HEK293 (cell line): ENCODE measurements around the gene SPINDOC.

Experiments used
- CTCF ChIA-PET: fragments of 350-600 bp; formaldehyde crosslinking; extraction: SDS; loops from one replicate; lab custom pipeline; 2021; ENCODE audit warnings: antibody characterized with exemption; lab: Yijun Ruan, JAX
- POLR2A ChIA-PET: fragments of 300-600 bp; formaldehyde crosslinking; extraction: SDS; loops from one replicate; lab custom pipeline; 2020; ENCODE audit warnings: antibody characterized with exemption, inconsistent platforms; lab: Yijun Ruan, JAX
- H3K27ac ChIP-seq: fragments of 200-500 bp; sonication (Bioruptor generic); 2 replicates; pipeline ENCODE4 v1.5.1; 2014; ENCODE audit warnings: low read depth, low read length, control low read depth, inconsistent platforms; ENCODE audit errors: extremely low read depth
- H3K36me3 ChIP-seq, 2 experiments: fragments of 200-500 bp in 1 of 2; sonication (Bioruptor generic) in 1 of 2; 1 replicate in 1 of 2; 2 replicates in 1 of 2; pipeline ENCODE4 v1.5.1; 2014 to 2017; ENCODE audit warnings: inconsistent platforms in 2 of 2, low read length in 2 of 2; ENCODE audit not compliant: control insufficient read depth in 2 of 2, insufficient read depth in 1 of 2
- H3K4me1 ChIP-seq: fragments of 200-500 bp; sonication (Bioruptor generic); 2 replicates; pipeline ENCODE4 v1.5.1; 2014; ENCODE audit warnings: mild to moderate bottlenecking, low read length, inconsistent platforms; ENCODE audit not compliant: control insufficient read depth, insufficient read depth
- H3K4me3 ChIP-seq: 2 replicates; pipeline ENCODE4 v1.5.1; 2011; ENCODE audit warnings: low read depth, mild to moderate bottlenecking, control low read depth, low read length, moderate library complexity
- H3K9me3 ChIP-seq: fragments of 200-500 bp; sonication (Bioruptor generic); 2 replicates; pipeline ENCODE4 v1.5.1; 2014; ENCODE audit warnings: low read depth, low read length, inconsistent platforms; ENCODE audit not compliant: control insufficient read depth, insufficient read depth
- ELK4 ChIP-seq: IDR thresholded peaks from 2 replicates; pipeline ENCODE4 v1.6.1; 2011; ENCODE audit warnings: mild to moderate bottlenecking, low read depth, low read length, borderline replicate concordance
- GLI4 ChIP-seq: fragments of 450-650 bp; formaldehyde crosslinking; IDR thresholded peaks from 2 replicates; pipeline ENCODE4 v1.5.1; 2016; ENCODE audit warnings: missing biosample characterization, missing genetic modification characterization
- IKZF3 ChIP-seq: fragments of 450-650 bp; IDR thresholded peaks from 2 replicates; pipeline ENCODE4 v1.5.0; 2018; ENCODE audit warnings: missing biosample characterization, mild to moderate bottlenecking, missing genetic modification characterization, moderate library complexity
- PRDM1 ChIP-seq: fragments of 450-650 bp; formaldehyde crosslinking; IDR thresholded peaks from 2 replicates; pipeline ENCODE4; 2016; ENCODE audit warnings: missing biosample characterization, missing genetic modification characterization
- SCRT1 ChIP-seq: fragments of 450-650 bp; formaldehyde crosslinking; IDR thresholded peaks from 2 replicates; pipeline ENCODE4 v1.5.1; 2016; ENCODE audit warnings: missing biosample characterization, missing genetic modification characterization, borderline replicate concordance
- SCRT2 ChIP-seq: fragments of 450-650 bp; formaldehyde crosslinking; IDR thresholded peaks from 2 replicates; pipeline ENCODE4 v1.5.1; 2016; ENCODE audit warnings: missing biosample characterization, missing genetic modification characterization
- SP2 ChIP-seq: fragments of 450-650 bp; formaldehyde crosslinking; IDR thresholded peaks from 2 replicates; pipeline ENCODE4 v1.5.1; 2016; ENCODE audit warnings: missing biosample characterization, missing genetic modification characterization
- ZBTB17 ChIP-seq: fragments of 450-650 bp; formaldehyde crosslinking; IDR thresholded peaks from 2 replicates; pipeline ENCODE4 v1.5.1; 2016; ENCODE audit warnings: missing biosample characterization, missing genetic modification characterization
- ZFP3 ChIP-seq: fragments of 450-650 bp; formaldehyde crosslinking; IDR thresholded peaks from 2 replicates; pipeline ENCODE4 v1.5.1; 2016; ENCODE audit warnings: low read depth, missing biosample characterization, missing genetic modification characterization
- ZFP37 ChIP-seq: fragments of 450-650 bp; formaldehyde crosslinking; IDR thresholded peaks from 2 replicates; pipeline ENCODE4 v1.5.1; 2016; ENCODE audit warnings: missing biosample characterization, missing genetic modification characterization
- ZIC2 ChIP-seq: fragments of 450-650 bp; formaldehyde crosslinking; IDR thresholded peaks from 2 replicates; pipeline ENCODE4 v1.5.1; 2016; ENCODE audit warnings: missing biosample characterization, missing genetic modification characterization
- ZNF174 ChIP-seq: fragments of 450-650 bp; formaldehyde crosslinking; IDR thresholded peaks from 2 replicates; pipeline ENCODE4 v1.5.0; 2017; ENCODE audit warnings: missing biosample characterization, mild to moderate bottlenecking, missing genetic modification characterization
- ZNF23 ChIP-seq: fragments of 450-650 bp; formaldehyde crosslinking; IDR thresholded peaks from 2 replicates; pipeline ENCODE4 v1.5.1; 2016; ENCODE audit warnings: missing biosample characterization, missing genetic modification characterization, borderline replicate concordance
- ZNF266 ChIP-seq: fragments of 450-650 bp; formaldehyde crosslinking; IDR thresholded peaks from 2 replicates; pipeline ENCODE4 v1.5.1; 2016; ENCODE audit warnings: missing biosample characterization, missing genetic modification characterization, low read depth
- ZNF274 ChIP-seq, 2 experiments: fragments of 200-500 bp in 1 of 2; fragments of 450-650 bp in 1 of 2; sonication (Bioruptor generic) in 1 of 2; formaldehyde crosslinking in 1 of 2; IDR thresholded peaks; 2 replicates each; pipeline versions ENCODE4 v1.5.1 to v1.6.1; 2014 to 2016; ENCODE audit warnings: borderline replicate concordance in 1 of 2, inconsistent platforms in 1 of 2, low read length in 1 of 2, missing biosample characterization in 1 of 2, missing genetic modification characterization in 1 of 2
- ZNF341 ChIP-seq: fragments of 450-650 bp; formaldehyde crosslinking; IDR thresholded peaks from 2 replicates; pipeline ENCODE4; 2016; ENCODE audit warnings: low read depth, missing biosample characterization, missing genetic modification characterization
- ZNF521 ChIP-seq: fragments of 450-650 bp; formaldehyde crosslinking; IDR thresholded peaks from 2 replicates; pipeline ENCODE4 v1.5.1; 2017; ENCODE audit warnings: missing biosample characterization, mild to moderate bottlenecking, missing genetic modification characterization
- ZNF555 ChIP-seq: fragments of 450-650 bp; formaldehyde crosslinking; conservative IDR thresholded peaks from 2 replicates; pipeline ENCODE4 v1.5.1; 2017; ENCODE audit warnings: missing biosample characterization, mild to moderate bottlenecking, missing genetic modification characterization, inconsistent platforms
- ZNF600 ChIP-seq: fragments of 450-650 bp; formaldehyde crosslinking; IDR thresholded peaks from 2 replicates; pipeline ENCODE4 v1.5.1; 2016; ENCODE audit warnings: missing biosample characterization, missing genetic modification characterization
- ZNF610 ChIP-seq: fragments of 450-650 bp; formaldehyde crosslinking; IDR thresholded peaks from 2 replicates; pipeline ENCODE4 v1.5.1; 2016; ENCODE audit warnings: missing biosample characterization, missing genetic modification characterization, borderline replicate concordance
- ZNF660 ChIP-seq: fragments of 450-650 bp; IDR thresholded peaks from 2 replicates; pipeline ENCODE4 v1.5.1; 2018; ENCODE audit warnings: missing biosample characterization, mild to moderate bottlenecking, missing genetic modification characterization
- ZNF776 ChIP-seq: fragments of 450-650 bp; formaldehyde crosslinking; IDR thresholded peaks from 2 replicates; pipeline ENCODE4 v1.5.0; 2017; ENCODE audit warnings: missing biosample characterization, missing genetic modification characterization, borderline replicate concordance
- ZNF837 ChIP-seq: fragments of 450-650 bp; formaldehyde crosslinking; IDR thresholded peaks from 2 replicates; pipeline ENCODE4 v1.5.1; 2016; ENCODE audit warnings: missing biosample characterization, missing genetic modification characterization
- TF ChIP-seq, protein P1 (sequence below): fragments of 450-650 bp; formaldehyde crosslinking; IDR thresholded peaks from 2 replicates; pipeline ENCODE4 v1.5.1; 2017; ENCODE audit warnings: missing biosample characterization, missing genetic modification characterization

Gene SPINDOC

GRCh38 chr11:63840356-63841060 lies 27.3 kb downstream of the SPINDOC start:
- peaks cover 0 to 23% of the 10 kb centered on the region in 2 experiments; a peak in 2 of 3 replicates for H3K36me3 ChIP-seq
- POLR2A ChIA-PET, result interaction anchor here (1.1 to 2.5 kb wide), 5 partner anchors 10 to 77 kb away, joined by 3 to 7 read pairs (median 5); partner anchors contain the start of gene RCOR2
- no peak overlapping the region for H3K27ac ChIP-seq
- peak overlapping the region; percentile 81 for H3K4me3 ChIP-seq
- peak; percentile 98 for TF ChIP-seq SCRT1 (tag by site-specific recombination)
- TF ChIP-seq SCRT2, result peak; percentile 99
- TF ChIP-seq ZNF610 (tag by site-specific recombination), result no peak
- TF ChIP-seq PRDM1 (tag by site-specific recombination), result peak; percentile 69
- TF ChIP-seq, all 188 proteins: peak for 3
- CTCF ChIA-PET, result interaction anchor here (0.6 to 7.4 kb wide), 4 partner anchors 12 to 105 kb away, joined by 3 to 135 read pairs (median 3); no protein-coding TSS in a partner anchor
- Histone ChIP-seq H3K9me3 (no peaks in the 10 kb centered on the region), H3K4me1 (0 out of 2 replicates have a peak, but pooled peaks cover 6% of the 10 kb centered on the region)

DNA sequence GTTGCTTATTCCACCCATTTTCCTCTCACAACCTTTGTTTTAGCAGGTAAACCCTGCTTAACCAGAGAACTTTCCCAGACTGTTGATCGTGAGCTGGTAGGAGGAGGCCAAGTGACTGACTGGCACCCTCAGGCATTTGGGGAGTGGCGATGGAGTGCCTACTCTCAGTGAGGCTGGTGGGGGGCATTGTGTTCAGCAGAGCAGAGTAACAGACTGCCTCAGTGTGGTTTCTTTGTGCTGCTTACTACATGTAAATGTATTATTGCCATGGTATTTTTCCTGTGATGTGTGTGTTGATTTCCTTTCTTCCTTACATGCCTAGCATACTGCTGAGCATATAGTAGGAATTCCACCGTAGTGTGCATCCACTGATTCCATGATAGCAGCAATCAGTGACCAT lies 28.3 kb downstream of the SPINDOC start:
- no peaks in the 10 kb centered on the region for H3K9me3 ChIP-seq
- H3K4me3 ChIP-seq, result peak overlapping the region; percentile 9
- no peak overlapping the region for H3K27ac ChIP-seq
- TF ChIP-seq ZBTB17 (tag by site-specific recombination) (peak; percentile 17; the same call in 1 of the 2 replicates), ZNF274 (IDR thresholded peaks at IDR 0.05; ENCODE audit: low read length) (no peak), ZNF274 (tag by site-specific recombination; IDR thresholded peaks at IDR 0.05; ENCODE audit: borderline replicate concordance) (no peak), ZNF600 (tag by site-specific recombination) (peak; percentile 47), ELK4 (no peak), ZIC2 (tag by site-specific recombination) (peak; percentile 23; the same call in 1 of the 2 replicates), ZNF341 (0 out of 2 replicates have a peak, but pooled peaks have one; percentile 23)
- TF ChIP-seq, all 188 proteins: peak for 4
- ChIA-PET CTCF (interaction anchor here (0.6 to 1.2 kb wide), 5 partner anchors 24 to 104 kb away, joined by 3 to 4 read pairs (median 3); no protein-coding TSS in a partner anchor), POLR2A (no interaction called here)
- Histone ChIP-seq H3K36me3 (peaks cover 0 to 23% of the 10 kb centered on the region in 2 experiments; a peak in 2 of 3 replicates), H3K4me1 (0 out of 2 replicates have a peak, but pooled peaks cover 6% of the 10 kb centered on the region)

GRCh38 chr11:63843041-63843440 lies 29.8 kb downstream of the SPINDOC start:
- Histone ChIP-seq H3K27ac (no peak overlapping the region), H3K4me1 (0 out of 2 replicates have a peak, but pooled peaks cover 6% of the 10 kb centered on the region), H3K9me3 (no peaks in the 10 kb centered on the region), H3K36me3 (peaks cover 0 to 23% of the 10 kb centered on the region in 2 experiments; a peak in 2 of 3 replicates), H3K4me3 (no peak overlapping the region)
- ChIA-PET POLR2A (interaction anchor here (0.5 to 1.0 kb wide), 2 partner anchors 12 to 29 kb away, joined by 3 to 4 read pairs; no protein-coding TSS in a partner anchor), CTCF (interaction anchor here (0.7 kb wide), 1 partner anchor 55 kb away, joined by 5 read pairs; no protein-coding TSS in a partner anchor)
- 0 out of 2 replicates have a peak, but pooled peaks have one; percentile 10 for TF ChIP-seq PRDM1 (tag by site-specific recombination)
- TF ChIP-seq ZNF837 (tag by site-specific recombination), result no peak
- TF ChIP-seq ZNF174, result no peak
- no peak for TF ChIP-seq ZNF555

- Histone ChIP-seq H3K4me3 (no peak overlapping the region), H3K36me3 (peaks cover 0 to 23% of the 10 kb centered on the region in 2 experiments; a peak in 2 of 3 replicates), H3K27ac (peak overlapping the region; percentile 46; the same call in 1 of the 2 replicates), H3K9me3 (no peaks in the 10 kb centered on the region), H3K4me1 (0 out of 2 replicates have a peak, but pooled peaks cover 6% of the 10 kb centered on the region)
- POLR2A ChIA-PET, result interaction anchor here (0.7 kb wide), 1 partner anchor 11 kb away, joined by 4 read pairs; no protein-coding TSS in a partner anchor
- CTCF ChIA-PET, result interaction anchor here (0.6 to 1.9 kb wide), 3 partner anchors 8 to 312 kb away, joined by 3 to 5 read pairs (median 5); no protein-coding TSS in a partner anchor
- TF ChIP-seq ZFP37 (tag by site-specific recombination), result no peak
- no peak for TF ChIP-seq ZNF521 (tag by site-specific recombination)
- TF ChIP-seq ZNF660 (tag by site-specific recombination), result no peak
- TF ChIP-seq ZFP3 (tag by site-specific recombination), result no peak
- no peak for TF ChIP-seq GLI4
- no peak for TF ChIP-seq IKZF3 (tag by site-specific recombination)
- no peak for TF ChIP-seq ZNF23 (tag by site-specific recombination)
- no peak for TF ChIP-seq SP2 (tag by site-specific recombination)
- TF ChIP-seq ZNF266 (tag by site-specific recombination), result no peak
- no peak for TF ChIP-seq ZNF776
- TF ChIP-seq, protein P1, sequence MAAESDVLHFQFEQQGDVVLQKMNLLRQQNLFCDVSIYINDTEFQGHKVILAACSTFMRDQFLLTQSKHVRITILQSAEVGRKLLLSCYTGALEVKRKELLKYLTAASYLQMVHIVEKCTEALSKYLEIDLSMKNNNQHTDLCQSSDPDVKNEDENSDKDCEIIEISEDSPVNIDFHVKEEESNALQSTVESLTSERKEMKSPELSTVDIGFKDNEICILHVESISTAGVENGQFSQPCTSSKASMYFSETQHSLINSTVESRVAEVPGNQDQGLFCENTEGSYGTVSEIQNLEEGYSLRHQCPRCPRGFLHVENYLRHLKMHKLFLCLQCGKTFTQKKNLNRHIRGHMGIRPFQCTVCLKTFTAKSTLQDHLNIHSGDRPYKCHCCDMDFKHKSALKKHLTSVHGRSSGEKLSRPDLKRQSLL (tag by site-specific recombination), result no peak
These were observed 31.6 kb downstream of the SPINDOC start for GRCh38 chr11:63844836-63845235.
